ENCODE measurements around the gene EGF.

Gene EGF

DNA sequence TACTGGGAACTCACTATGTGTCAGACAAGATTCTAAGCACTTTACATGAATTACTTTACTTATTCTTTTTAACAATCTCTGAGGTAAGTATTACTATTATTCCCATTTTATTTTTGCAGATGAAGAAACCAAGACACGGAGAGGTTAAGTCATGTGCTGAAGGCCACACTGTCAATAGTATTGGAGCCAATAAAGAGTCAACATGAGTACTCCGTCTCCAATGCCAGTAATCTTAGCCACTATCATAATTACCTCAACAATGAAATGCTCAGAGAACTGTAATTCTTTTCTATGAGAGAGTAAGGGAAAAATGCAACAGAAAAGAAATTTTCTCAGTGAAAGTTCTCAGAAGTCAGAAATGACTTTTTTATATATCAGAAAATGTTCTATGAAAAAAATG lies 12.7 kb downstream of the EGF start:
- no peak for DNase-seq (ENCODE audit: low spot score)
- Histone ChIP-seq H2BK120ac (ENCODE audit: low read depth, low read length) (no peak overlapping the region), H2BK15ac (ENCODE audit: low read length) (no peak overlapping the region), H3K36me3 (replicated peaks in 1 of 2; ENCODE audit: control insufficient read depth in 2 of 2, insufficient read depth in 2 of 2, low read length in 2 of 2) (peaks cover 0 to 1% of the 10 kb centered on the region in 2 donors), H2BK12ac (ENCODE audit: low read length) (no peak overlapping the region), H3K4me2 (ENCODE audit: insufficient read depth, low read length, poor library complexity, severe bottlenecking) (no peak overlapping the region), H3K18ac (ENCODE audit: low read length) (no peak overlapping the region), H3K9ac (ENCODE audit: low read depth, low read length, poor library complexity) (no peak overlapping the region), H2AFZ (ENCODE audit: low read length) (no peak overlapping the region), H3K27ac (replicated peaks; ENCODE audit: low read length) (no peak overlapping the region), H3K4me3 (ENCODE audit: low read length in 2 of 2) (no peak overlapping the region), H3K4me1 (ENCODE audit: control insufficient read depth in 2 of 2, insufficient read depth in 1 of 2, low read depth in 1 of 2, low read length in 2 of 2) (peaks cover 3 to 24% of the 10 kb centered on the region in 2 donors), H3K23ac (ENCODE audit: low read depth, low read length, poor library complexity) (no peak overlapping the region), H3K9me3 (replicated peaks in 1 of 2; ENCODE audit: control insufficient read depth in 2 of 2, insufficient read depth in 1 of 2, low read depth in 1 of 2, low read length in 2 of 2) (no peaks in the 10 kb centered on the region), H3K27me3 (ENCODE audit: control insufficient read depth in 3 of 3, insufficient read depth in 3 of 3, low read depth in 1 of 3, low read length in 3 of 3) (no peaks in the 10 kb centered on the region), H2AK5ac (ENCODE audit: low read depth, low read length) (no peak overlapping the region), H3K79me1 (ENCODE audit: low read depth, low read length) (peaks cover 4% of the 10 kb centered on the region), H3K4ac (ENCODE audit: low read length) (no peak overlapping the region), H2BK5ac (ENCODE audit: low read length) (no peak overlapping the region), H4K91ac (ENCODE audit: low read depth, low read length, poor library complexity) (no peak overlapping the region), H4K8ac (ENCODE audit: low read depth, low read length) (no peak overlapping the region), H3K14ac (ENCODE audit: low read length) (no peak overlapping the region)
- no CpG with 5 or more reads among the region's 2 CpGs for WGBS, 2 donors (ENCODE audit: extremely low coverage in 2 of 2, insufficient read length in 2 of 2, insufficient replicate concordance in 1 of 2)

DNA sequence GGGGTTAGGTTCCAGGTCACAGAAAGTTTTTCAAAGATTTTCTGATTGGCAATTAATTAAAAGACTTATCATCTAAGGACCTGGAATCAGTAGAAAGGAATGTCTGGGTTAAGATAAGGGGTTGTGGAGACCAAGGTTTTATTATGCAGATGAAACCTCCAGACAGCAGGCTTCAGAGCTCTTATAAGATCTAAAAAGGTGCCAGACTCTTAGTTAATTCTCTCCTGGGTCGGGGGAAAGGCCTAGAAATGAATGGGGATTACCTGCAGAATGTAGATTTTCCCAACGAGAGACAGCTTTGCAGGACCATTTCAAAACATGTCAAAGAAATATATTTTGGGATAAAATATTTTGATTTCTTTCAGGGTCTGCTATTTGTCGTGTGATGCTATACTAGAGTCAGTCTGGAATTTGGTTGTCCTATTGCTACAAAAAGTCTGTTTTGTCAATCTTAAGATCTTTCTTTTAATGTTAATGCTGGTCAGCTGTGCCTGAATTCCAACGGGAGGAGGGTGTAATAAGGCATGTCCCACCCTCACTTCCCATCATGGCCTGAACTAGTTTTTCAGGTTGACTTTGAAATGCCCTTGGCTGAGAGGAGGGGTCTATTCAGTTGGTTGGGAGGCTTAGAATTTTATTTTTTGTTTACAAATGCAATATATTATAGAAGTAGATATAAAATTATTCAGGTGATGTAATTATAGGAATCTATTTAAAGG lies 15.8 kb downstream of the EGF start:
- Histone ChIP-seq H3K79me1 (ENCODE audit: low read depth, low read length) (peaks cover 2% of the 10 kb centered on the region), H3K4me2 (ENCODE audit: insufficient read depth, low read length, poor library complexity, severe bottlenecking) (no peak overlapping the region), H3K18ac (ENCODE audit: low read length) (no peak overlapping the region), H2BK120ac (ENCODE audit: low read depth, low read length) (no peak overlapping the region), H2BK5ac (ENCODE audit: low read length) (no peak overlapping the region), H3K14ac (ENCODE audit: low read length) (no peak overlapping the region), H4K8ac (ENCODE audit: low read depth, low read length) (no peak overlapping the region), H3K36me3 (replicated peaks in 1 of 2; ENCODE audit: control insufficient read depth in 2 of 2, insufficient read depth in 2 of 2, low read length in 2 of 2) (peaks cover 0 to 1% of the 10 kb centered on the region in 2 donors), H2BK15ac (ENCODE audit: low read length) (no peak overlapping the region), H3K23ac (ENCODE audit: low read depth, low read length, poor library complexity) (no peak overlapping the region), H2AFZ (ENCODE audit: low read length) (no peak overlapping the region), H3K9me3 (replicated peaks in 1 of 2; ENCODE audit: control insufficient read depth in 2 of 2, insufficient read depth in 1 of 2, low read depth in 1 of 2, low read length in 2 of 2) (no peaks in the 10 kb centered on the region), H3K4ac (ENCODE audit: low read length) (no peak overlapping the region), H3K4me1 (ENCODE audit: control insufficient read depth in 2 of 2, insufficient read depth in 1 of 2, low read depth in 1 of 2, low read length in 2 of 2) (peaks cover 0 to 12% of the 10 kb centered on the region in 2 donors), H3K27me3 (ENCODE audit: control insufficient read depth in 3 of 3, insufficient read depth in 3 of 3, low read depth in 1 of 3, low read length in 3 of 3) (no peaks in the 10 kb centered on the region), H3K9ac (ENCODE audit: low read depth, low read length, poor library complexity) (no peak overlapping the region), H4K91ac (ENCODE audit: low read depth, low read length, poor library complexity) (no peak overlapping the region), H3K27ac (replicated peaks; ENCODE audit: low read length) (no peak overlapping the region), H2BK12ac (ENCODE audit: low read length) (no peak overlapping the region), H3K4me3 (ENCODE audit: low read length in 2 of 2) (no peak overlapping the region), H2AK5ac (ENCODE audit: low read depth, low read length) (no peak overlapping the region)
- DNase-seq (ENCODE audit: low spot score): no peak
- no CpG with 5 or more reads among the region's 4 CpGs for WGBS, 2 donors (ENCODE audit: extremely low coverage in 2 of 2, insufficient read length in 2 of 2, insufficient replicate concordance in 1 of 2)

DNA sequence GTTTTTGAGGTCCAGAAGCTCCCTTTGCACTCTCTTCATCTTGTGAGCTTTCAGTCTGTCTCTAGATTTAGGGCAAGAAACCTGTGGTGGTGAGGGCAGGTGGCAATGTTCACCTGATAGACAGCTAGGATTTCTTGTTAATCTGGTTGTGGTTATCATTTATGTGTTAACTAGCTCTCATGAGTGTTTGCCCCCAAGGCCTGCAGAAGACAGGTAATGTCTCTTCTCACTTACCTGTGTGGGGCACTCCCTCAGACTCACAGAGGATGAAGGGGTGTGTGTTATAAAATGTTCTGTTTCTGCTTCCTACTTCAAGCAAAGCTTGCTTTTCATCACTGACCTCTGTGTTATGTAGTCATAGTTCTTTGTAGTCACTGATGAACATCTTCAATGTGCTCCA lies 17.8 kb downstream of the EGF start:
- Histone ChIP-seq H3K4me1 (ENCODE audit: control insufficient read depth in 2 of 2, insufficient read depth in 1 of 2, low read depth in 1 of 2, low read length in 2 of 2) (peaks cover 0 to 12% of the 10 kb centered on the region in 2 donors), H3K4me2 (ENCODE audit: insufficient read depth, low read length, poor library complexity, severe bottlenecking) (no peak overlapping the region), H3K9me3 (replicated peaks in 1 of 2; ENCODE audit: control insufficient read depth in 2 of 2, insufficient read depth in 1 of 2, low read depth in 1 of 2, low read length in 2 of 2) (no peaks in the 10 kb centered on the region), H2BK12ac (ENCODE audit: low read length) (no peak overlapping the region), H4K8ac (ENCODE audit: low read depth, low read length) (no peak overlapping the region), H3K14ac (ENCODE audit: low read length) (no peak overlapping the region), H3K18ac (ENCODE audit: low read length) (no peak overlapping the region), H2BK15ac (ENCODE audit: low read length) (no peak overlapping the region), H3K9ac (ENCODE audit: low read depth, low read length, poor library complexity) (no peak overlapping the region), H2AFZ (ENCODE audit: low read length) (no peak overlapping the region), H3K23ac (ENCODE audit: low read depth, low read length, poor library complexity) (no peak overlapping the region), H2BK120ac (ENCODE audit: low read depth, low read length) (no peak overlapping the region), H3K36me3 (replicated peaks in 1 of 2; ENCODE audit: control insufficient read depth in 2 of 2, insufficient read depth in 2 of 2, low read length in 2 of 2) (peaks cover 0 to 1% of the 10 kb centered on the region in 2 donors), H3K4me3 (ENCODE audit: low read length in 2 of 2) (no peak overlapping the region), H3K4ac (ENCODE audit: low read length) (no peak overlapping the region), H2AK5ac (ENCODE audit: low read depth, low read length) (no peak overlapping the region), H3K79me1 (ENCODE audit: low read depth, low read length) (no peaks in the 10 kb centered on the region), H3K27ac (replicated peaks; ENCODE audit: low read length) (no peak overlapping the region), H2BK5ac (ENCODE audit: low read length) (no peak overlapping the region), H3K27me3 (ENCODE audit: control insufficient read depth in 3 of 3, insufficient read depth in 3 of 3, low read depth in 1 of 3, low read length in 3 of 3) (no peaks in the 10 kb centered on the region), H4K91ac (ENCODE audit: low read depth, low read length, poor library complexity) (no peak overlapping the region)
- no peak for DNase-seq (ENCODE audit: low spot score)

DNA sequence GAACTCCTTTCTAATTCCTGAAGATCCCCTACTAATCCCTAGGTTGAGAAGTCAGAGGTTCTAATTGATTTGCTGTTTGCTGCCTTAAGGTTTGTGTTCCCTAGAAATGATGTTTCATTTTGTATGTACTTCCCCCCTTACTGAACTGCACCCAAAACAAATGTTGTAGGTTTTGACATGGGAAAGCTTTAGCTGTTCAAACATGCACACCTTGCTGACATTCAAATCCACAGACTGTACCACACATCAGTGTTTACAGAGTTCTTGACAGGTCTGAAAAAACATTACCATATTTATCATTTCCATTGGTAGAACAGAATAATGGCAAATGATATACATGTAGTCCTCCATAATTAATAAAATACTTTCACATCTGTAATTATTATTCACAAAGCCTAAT lies 18.2 kb downstream of the EGF start:
- Histone ChIP-seq H2AFZ (ENCODE audit: low read length) (no peak overlapping the region), H4K8ac (ENCODE audit: low read depth, low read length) (no peak overlapping the region), H2BK120ac (ENCODE audit: low read depth, low read length) (no peak overlapping the region), H3K27ac (replicated peaks; ENCODE audit: low read length) (no peak overlapping the region), H3K36me3 (replicated peaks in 1 of 2; ENCODE audit: control insufficient read depth in 2 of 2, insufficient read depth in 2 of 2, low read length in 2 of 2) (no peaks in the 10 kb centered on the region), H3K79me1 (ENCODE audit: low read depth, low read length) (no peaks in the 10 kb centered on the region), H3K14ac (ENCODE audit: low read length) (no peak overlapping the region), H2BK5ac (ENCODE audit: low read length) (no peak overlapping the region), H3K4me2 (ENCODE audit: insufficient read depth, low read length, poor library complexity, severe bottlenecking) (no peak overlapping the region), H3K18ac (ENCODE audit: low read length) (no peak overlapping the region), H3K9ac (ENCODE audit: low read depth, low read length, poor library complexity) (no peak overlapping the region), H3K4me1 (ENCODE audit: control insufficient read depth in 2 of 2, insufficient read depth in 1 of 2, low read depth in 1 of 2, low read length in 2 of 2) (peaks cover 0 to 12% of the 10 kb centered on the region in 2 donors), H3K9me3 (replicated peaks in 1 of 2; ENCODE audit: control insufficient read depth in 2 of 2, insufficient read depth in 1 of 2, low read depth in 1 of 2, low read length in 2 of 2) (no peaks in the 10 kb centered on the region), H3K27me3 (ENCODE audit: control insufficient read depth in 3 of 3, insufficient read depth in 3 of 3, low read depth in 1 of 3, low read length in 3 of 3) (no peaks in the 10 kb centered on the region), H4K91ac (ENCODE audit: low read depth, low read length, poor library complexity) (no peak overlapping the region), H2BK12ac (ENCODE audit: low read length) (no peak overlapping the region), H2BK15ac (ENCODE audit: low read length) (no peak overlapping the region), H3K23ac (ENCODE audit: low read depth, low read length, poor library complexity) (no peak overlapping the region), H2AK5ac (ENCODE audit: low read depth, low read length) (no peak overlapping the region), H3K4me3 (ENCODE audit: low read length in 2 of 2) (no peak overlapping the region), H3K4ac (ENCODE audit: low read length) (no peak overlapping the region)
- DNase-seq (ENCODE audit: low spot score): no peak
